ENCODE results near the gene OR2T35.

DNA sequence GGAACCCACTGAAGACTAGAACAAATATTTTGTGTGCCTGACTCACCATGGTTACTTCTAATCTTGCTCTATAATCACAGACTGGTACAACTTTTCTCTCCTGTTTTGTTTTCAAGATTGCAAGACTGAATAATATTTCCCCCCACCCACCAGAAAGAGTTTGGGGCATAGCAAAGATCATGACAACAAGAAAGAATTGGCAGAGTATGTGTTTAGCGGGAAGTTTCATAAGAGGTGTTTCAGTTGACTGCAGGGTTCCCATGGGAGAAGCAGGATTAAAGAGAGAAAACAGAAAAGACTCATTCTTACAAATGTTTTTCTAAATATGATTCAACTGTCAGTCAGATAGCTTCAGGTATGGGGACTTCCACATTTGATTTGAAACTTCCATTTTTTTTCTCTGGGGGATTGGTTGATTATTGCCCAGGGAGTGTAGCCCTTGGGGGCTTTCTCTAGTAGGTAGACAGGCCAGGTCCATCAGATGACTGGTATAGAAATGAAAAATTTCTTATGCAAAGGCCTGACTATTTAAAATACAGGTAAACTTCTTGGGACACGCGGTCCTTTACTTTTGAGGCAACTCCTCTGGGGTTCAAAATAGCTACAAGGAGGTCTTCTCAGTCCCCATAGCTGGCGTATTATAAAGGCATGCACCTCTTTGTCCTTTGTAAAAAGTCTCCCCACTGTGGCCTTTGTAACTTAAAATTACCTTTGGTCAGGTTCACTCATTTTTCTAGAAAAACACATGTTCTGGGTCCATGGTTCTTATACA is 43.6 kb upstream of the OR2T35 start:
- TF ChIP-seq, protein P1, sequence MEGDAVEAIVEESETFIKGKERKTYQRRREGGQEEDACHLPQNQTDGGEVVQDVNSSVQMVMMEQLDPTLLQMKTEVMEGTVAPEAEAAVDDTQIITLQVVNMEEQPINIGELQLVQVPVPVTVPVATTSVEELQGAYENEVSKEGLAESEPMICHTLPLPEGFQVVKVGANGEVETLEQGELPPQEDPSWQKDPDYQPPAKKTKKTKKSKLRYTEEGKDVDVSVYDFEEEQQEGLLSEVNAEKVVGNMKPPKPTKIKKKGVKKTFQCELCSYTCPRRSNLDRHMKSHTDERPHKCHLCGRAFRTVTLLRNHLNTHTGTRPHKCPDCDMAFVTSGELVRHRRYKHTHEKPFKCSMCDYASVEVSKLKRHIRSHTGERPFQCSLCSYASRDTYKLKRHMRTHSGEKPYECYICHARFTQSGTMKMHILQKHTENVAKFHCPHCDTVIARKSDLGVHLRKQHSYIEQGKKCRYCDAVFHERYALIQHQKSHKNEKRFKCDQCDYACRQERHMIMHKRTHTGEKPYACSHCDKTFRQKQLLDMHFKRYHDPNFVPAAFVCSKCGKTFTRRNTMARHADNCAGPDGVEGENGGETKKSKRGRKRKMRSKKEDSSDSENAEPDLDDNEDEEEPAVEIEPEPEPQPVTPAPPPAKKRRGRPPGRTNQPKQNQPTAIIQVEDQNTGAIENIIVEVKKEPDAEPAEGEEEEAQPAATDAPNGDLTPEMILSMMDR (IDR thresholded peaks at IDR 0.05; ENCODE audit: insufficient read depth, low read depth, low read length): no peak
- no peak for TF ChIP-seq EZH2 (IDR thresholded peaks at IDR 0.05; ENCODE audit: insufficient read depth, low read length)
